ENCODE data around the gene TMEM240.
"Not testable (repeated sequence)": the region's sequence is repeated elsewhere in the genome, so short reads cannot be mapped to it uniquely, and the experiment has no call there.

TMEM240 gene

DNA sequence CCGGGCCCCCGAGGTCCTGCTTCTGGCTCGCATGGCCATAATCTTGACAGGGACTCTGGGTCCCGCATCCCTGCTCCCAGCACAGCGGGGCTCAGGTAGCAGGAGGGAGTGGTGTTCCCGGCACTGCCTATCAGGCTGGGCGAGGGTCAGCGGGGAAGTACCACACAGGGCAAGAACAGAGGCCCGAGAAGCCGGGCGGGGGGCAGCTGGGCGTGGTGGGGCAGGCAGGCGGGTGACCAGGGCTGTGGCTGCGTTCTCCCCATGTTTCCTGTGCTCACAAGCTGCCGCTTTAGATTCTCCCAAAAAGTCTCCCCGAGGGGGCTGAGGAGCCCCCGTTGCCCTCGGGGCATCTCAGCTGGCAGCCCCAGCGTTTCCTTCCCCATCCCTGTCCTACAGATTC, 50.6 kb downstream of the TMEM240 start:
- no peak overlapping the region for H2AFZ ChIP-seq
- H3K9me3 ChIP-seq (ENCODE audit: control insufficient read depth, low read length): no peaks in the 10 kb centered on the region
- TF ChIP-seq, protein P1, sequence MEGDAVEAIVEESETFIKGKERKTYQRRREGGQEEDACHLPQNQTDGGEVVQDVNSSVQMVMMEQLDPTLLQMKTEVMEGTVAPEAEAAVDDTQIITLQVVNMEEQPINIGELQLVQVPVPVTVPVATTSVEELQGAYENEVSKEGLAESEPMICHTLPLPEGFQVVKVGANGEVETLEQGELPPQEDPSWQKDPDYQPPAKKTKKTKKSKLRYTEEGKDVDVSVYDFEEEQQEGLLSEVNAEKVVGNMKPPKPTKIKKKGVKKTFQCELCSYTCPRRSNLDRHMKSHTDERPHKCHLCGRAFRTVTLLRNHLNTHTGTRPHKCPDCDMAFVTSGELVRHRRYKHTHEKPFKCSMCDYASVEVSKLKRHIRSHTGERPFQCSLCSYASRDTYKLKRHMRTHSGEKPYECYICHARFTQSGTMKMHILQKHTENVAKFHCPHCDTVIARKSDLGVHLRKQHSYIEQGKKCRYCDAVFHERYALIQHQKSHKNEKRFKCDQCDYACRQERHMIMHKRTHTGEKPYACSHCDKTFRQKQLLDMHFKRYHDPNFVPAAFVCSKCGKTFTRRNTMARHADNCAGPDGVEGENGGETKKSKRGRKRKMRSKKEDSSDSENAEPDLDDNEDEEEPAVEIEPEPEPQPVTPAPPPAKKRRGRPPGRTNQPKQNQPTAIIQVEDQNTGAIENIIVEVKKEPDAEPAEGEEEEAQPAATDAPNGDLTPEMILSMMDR (IDR thresholded peaks at IDR 0.05): no peak
- no peaks in the 10 kb centered on the region for H3K79me2 ChIP-seq
- no peak overlapping the region for H3K27ac ChIP-seq
- H3K9ac ChIP-seq: no peak overlapping the region
- H3K4me2 ChIP-seq (ENCODE audit: low read length): no peak overlapping the region
- no peak overlapping the region for H3K4me3 ChIP-seq (ENCODE audit: low read depth, low read length)
- H3K27me3 ChIP-seq (ENCODE audit: control insufficient read depth, insufficient read depth, low read length): no peaks in the 10 kb centered on the region
- H3K4me1 ChIP-seq: no peaks in the 10 kb centered on the region
- no peaks in the 10 kb centered on the region for H3K36me3 ChIP-seq (ENCODE audit: control insufficient read depth, insufficient read depth, low read length)

DNA sequence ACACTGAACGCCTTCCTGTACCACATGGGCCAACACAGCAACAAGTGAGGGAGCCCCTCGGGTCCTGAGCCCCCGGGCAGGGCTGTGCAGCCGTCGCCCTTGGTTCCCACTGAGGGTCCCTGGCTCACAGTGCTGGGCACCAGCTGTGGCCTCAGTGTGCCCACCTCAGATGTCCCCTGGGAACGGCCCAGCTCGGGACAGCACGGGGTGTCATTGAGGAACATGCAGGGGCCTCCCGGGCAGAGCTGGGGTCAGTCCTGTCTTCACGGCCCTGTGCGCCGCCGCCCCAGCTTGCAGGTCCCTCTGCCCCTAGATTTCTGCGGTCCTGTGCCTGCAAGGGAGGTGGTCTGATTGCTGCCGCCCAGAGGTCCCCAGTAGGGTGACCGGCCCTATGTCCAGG, 51.2 kb downstream of the TMEM240 start:
- no peaks in the 10 kb centered on the region for H3K36me3 ChIP-seq (ENCODE audit: control insufficient read depth, insufficient read depth, low read length)
- no peak overlapping the region for H3K4me2 ChIP-seq (ENCODE audit: low read length)
- H3K4me1 ChIP-seq: no peaks in the 10 kb centered on the region
- no peaks in the 10 kb centered on the region for H3K27me3 ChIP-seq (ENCODE audit: control insufficient read depth, insufficient read depth, low read length)
- H2AFZ ChIP-seq: no peak overlapping the region
- no peak overlapping the region for H3K4me3 ChIP-seq (ENCODE audit: low read depth, low read length)
- no peak overlapping the region for H3K27ac ChIP-seq
- H3K79me2 ChIP-seq: no peaks in the 10 kb centered on the region
- TF ChIP-seq, protein P1 (IDR thresholded peaks at IDR 0.05): no peak
- no peak overlapping the region for H3K9ac ChIP-seq
- H3K9me3 ChIP-seq (ENCODE audit: control insufficient read depth, low read length): no peaks in the 10 kb centered on the region

DNA sequence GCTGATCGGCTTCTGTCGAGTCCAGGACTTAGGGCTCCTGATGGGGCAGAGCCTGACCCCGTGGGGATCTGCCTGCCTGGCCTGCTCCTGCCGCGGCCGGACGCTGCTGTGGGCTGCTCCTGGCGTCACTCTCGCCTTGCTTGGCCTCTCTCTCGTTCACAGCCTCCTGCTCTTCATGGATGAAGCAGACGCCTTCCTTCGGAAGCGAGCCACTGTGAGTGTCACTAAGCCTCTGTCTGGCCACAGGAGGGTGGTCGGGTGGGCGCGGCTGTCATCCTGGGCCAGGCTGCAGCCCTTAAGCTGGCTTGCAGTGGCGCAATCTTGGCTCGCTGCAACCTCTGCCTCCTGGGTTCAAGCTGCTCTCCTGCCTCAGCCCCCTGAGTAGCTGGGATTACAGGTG, 52.7 kb downstream of the TMEM240 start:
- TF ChIP-seq, protein P1 (IDR thresholded peaks at IDR 0.05): no peak
- Histone ChIP-seq H3K4me1 (no peaks in the 10 kb centered on the region), H2AFZ (no peak overlapping the region), H3K9me3 (ENCODE audit: control insufficient read depth, low read length) (no peaks in the 10 kb centered on the region), H3K4me3 (ENCODE audit: low read depth, low read length) (no peak overlapping the region), H3K4me2 (ENCODE audit: low read length) (no peak overlapping the region), H3K27ac (no peak overlapping the region), H3K79me2 (no peaks in the 10 kb centered on the region), H3K27me3 (ENCODE audit: control insufficient read depth, insufficient read depth, low read length) (no peaks in the 10 kb centered on the region), H3K9ac (no peak overlapping the region), H3K36me3 (ENCODE audit: control insufficient read depth, insufficient read depth, low read length) (no peaks in the 10 kb centered on the region)

DNA sequence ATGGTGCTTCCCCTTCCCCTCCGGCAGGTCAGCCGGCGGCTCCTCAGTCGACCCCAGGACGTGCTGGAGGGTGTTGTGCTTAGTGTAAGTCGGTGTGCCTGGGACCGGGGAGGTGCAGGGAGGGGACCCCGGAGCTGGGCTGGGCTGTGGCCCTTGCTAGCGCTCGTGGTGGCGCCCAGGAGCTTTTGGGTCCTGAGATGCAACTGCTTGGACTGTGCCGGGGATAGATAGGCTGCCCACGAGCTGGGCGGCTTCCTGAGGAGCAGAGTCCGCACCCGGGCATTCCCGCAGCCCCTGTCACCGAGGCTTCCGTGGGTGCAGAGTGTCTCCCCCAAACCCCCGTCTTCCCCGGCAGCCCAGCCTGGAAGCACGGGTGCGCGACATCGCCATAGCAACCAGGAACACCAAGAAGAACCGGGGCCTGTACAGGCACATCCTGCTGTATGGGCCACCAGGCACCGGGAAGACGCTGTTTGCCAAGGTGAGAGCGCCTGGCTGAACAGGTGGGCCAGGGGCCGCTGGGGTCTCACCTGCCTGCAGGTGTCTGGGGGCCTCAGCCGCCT, 54.6 kb downstream of the TMEM240 start:
- not testable (repeated sequence) for H3K36me3 ChIP-seq (ENCODE audit: control insufficient read depth, insufficient read depth, low read length); H3K4me2 ChIP-seq (ENCODE audit: low read length); H3K4me3 ChIP-seq (ENCODE audit: low read depth, low read length); H3K9ac ChIP-seq; H3K27ac ChIP-seq; H2AFZ ChIP-seq; H3K9me3 ChIP-seq (ENCODE audit: control insufficient read depth, low read length); H3K27me3 ChIP-seq (ENCODE audit: control insufficient read depth, insufficient read depth, low read length); H3K4me1 ChIP-seq; H3K79me2 ChIP-seq

DNA sequence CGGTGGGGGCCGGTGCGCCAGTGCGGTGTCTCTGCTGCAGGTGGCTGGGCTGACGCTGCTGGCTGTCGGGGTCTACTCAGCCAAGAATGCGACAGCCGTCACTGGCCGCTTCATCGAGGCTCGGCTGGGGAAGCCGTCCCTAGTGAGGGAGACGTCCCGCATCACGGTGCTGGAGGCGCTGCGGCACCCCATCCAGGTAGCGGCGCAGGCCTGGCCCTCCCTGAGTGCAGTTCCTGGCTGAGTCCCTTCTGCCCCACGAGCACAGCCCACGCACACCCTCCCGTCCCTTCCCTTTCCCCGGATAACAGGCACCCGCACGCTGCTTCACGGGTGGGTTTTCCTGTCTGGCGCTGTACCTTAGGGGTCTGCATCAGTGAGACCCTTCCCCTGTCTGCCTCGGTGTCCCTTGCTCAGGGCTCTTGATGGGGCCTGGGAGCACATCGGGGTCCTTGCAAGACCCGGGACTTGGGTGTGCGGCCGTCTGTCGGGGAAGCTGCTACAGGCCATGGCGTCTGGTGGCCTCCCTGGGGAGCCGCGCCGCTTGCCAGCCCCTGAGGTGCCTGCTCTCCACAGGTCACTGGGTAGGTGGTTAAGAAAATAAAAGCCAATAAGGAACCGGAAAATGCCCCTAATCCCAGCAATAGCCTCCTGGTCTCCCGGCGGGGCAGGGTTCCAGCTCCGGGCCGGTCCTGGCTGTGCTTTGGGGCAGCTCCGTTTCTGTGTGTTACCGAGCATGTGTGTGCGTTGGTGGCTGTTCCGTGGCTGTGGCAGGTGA, 55.3 kb downstream of the TMEM240 start:
- not testable (repeated sequence) for H3K36me3 ChIP-seq (ENCODE audit: control insufficient read depth, insufficient read depth, low read length); H3K27ac ChIP-seq; H3K4me2 ChIP-seq (ENCODE audit: low read length)

More for the DNA sequence above, 55.3 kb downstream of the TMEM240 start:
- H3K4me1 ChIP-seq; H2AFZ ChIP-seq; H3K9ac ChIP-seq; H3K27me3 ChIP-seq (ENCODE audit: control insufficient read depth, insufficient read depth, low read length); H3K9me3 ChIP-seq (ENCODE audit: control insufficient read depth, low read length); H3K4me3 ChIP-seq (ENCODE audit: low read depth, low read length); H3K79me2 ChIP-seq: not testable (repeated sequence)

Data from parathyroid adenoma (tissue), 2 donors.